ENCODE results near the gene SP4. TPM values are rescaled to one million over a fixed set of nuclear protein-coding genes. Genes with fewer than 3 reads are reported as not detected.
A peak's percentile ranks its signal among the peaks of the same experiment; 100 is the strongest.

Gene SP4
- total and polyA plus RNA-seq, 8 donors, result 1.3 to 5.1 (median 3.3) TPM

DNA sequence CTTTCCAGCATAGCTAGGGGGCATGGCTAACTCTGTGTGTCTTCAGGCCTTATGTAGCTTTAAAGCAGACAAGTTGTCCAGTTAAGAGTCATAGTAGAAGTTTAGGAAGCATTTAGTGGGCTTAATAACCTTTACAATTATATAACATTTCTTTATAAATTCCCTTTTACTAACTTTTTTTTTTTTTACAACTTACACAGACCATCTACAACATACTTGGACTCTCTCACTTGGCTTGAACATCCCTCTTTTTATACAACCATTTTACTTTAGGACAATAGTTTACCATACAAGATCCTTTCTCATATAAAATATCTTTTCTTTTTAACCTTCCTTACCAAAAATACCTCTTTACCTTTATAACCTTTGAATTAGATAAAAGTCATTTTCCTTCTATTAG lies 26.3 kb downstream of the SP4 start:
- Histone ChIP-seq H3K27ac (no peak overlapping the region), H3K4me1 (no peaks in the 10 kb centered on the region), H3K9me3 (no peaks in the 10 kb centered on the region), H3K4me3 (no peak overlapping the region), H3K36me3 (peaks cover 0 to 6% (median 0%) of the 10 kb centered on the region in 3 donors), H3K27me3 (no peaks in the 10 kb centered on the region)
- TF ChIP-seq, protein P1, sequence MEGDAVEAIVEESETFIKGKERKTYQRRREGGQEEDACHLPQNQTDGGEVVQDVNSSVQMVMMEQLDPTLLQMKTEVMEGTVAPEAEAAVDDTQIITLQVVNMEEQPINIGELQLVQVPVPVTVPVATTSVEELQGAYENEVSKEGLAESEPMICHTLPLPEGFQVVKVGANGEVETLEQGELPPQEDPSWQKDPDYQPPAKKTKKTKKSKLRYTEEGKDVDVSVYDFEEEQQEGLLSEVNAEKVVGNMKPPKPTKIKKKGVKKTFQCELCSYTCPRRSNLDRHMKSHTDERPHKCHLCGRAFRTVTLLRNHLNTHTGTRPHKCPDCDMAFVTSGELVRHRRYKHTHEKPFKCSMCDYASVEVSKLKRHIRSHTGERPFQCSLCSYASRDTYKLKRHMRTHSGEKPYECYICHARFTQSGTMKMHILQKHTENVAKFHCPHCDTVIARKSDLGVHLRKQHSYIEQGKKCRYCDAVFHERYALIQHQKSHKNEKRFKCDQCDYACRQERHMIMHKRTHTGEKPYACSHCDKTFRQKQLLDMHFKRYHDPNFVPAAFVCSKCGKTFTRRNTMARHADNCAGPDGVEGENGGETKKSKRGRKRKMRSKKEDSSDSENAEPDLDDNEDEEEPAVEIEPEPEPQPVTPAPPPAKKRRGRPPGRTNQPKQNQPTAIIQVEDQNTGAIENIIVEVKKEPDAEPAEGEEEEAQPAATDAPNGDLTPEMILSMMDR (IDR thresholded peaks at IDR 0.05), result no peak
- intact Hi-C loops (cut with DNase I), result no loop called here
- FAIRE-seq (no peak), DNase-seq (no peak), ATAC-seq (no peak)

DNA sequence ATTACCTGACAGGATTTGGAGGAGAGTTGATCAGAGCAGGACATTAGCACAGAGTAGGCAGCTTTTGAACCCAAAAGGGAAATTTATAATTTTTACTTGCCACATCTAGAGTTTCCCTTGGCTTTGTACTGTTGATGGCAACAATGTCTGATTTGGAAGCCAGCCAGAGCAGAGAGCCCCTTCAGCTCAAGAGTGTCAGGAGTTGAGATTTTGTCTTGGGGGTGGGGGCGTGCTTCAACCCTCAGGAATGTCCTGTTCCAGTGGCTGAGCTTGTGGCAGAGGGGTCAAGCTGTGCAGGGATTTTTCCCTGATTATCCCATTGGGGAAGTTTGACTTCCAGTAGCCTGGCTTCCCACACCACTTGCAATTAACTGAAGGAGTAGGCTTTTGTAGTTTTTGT lies 27.0 kb downstream of the SP4 start:
- H3K4me1 ChIP-seq, result no peaks in the 10 kb centered on the region
- TF ChIP-seq, protein P1 (IDR thresholded peaks at IDR 0.05), result no peak
- no peak for FAIRE-seq
- intact Hi-C loops (cut with DNase I), result no loop called here
- H3K27me3 ChIP-seq, result no peaks in the 10 kb centered on the region
- DNase-seq, result no peak
- H3K4me3 ChIP-seq, result no peak overlapping the region
- H3K36me3 ChIP-seq, result peaks cover 0 to 6% (median 0%) of the 10 kb centered on the region in 3 donors
- no peak overlapping the region for H3K27ac ChIP-seq
- WGBS, 2 donors, result 89 to 95% methylated on average over 1 of the region's 1 CpG
- H3K9me3 ChIP-seq, result no peaks in the 10 kb centered on the region
- no peak for ATAC-seq

DNA sequence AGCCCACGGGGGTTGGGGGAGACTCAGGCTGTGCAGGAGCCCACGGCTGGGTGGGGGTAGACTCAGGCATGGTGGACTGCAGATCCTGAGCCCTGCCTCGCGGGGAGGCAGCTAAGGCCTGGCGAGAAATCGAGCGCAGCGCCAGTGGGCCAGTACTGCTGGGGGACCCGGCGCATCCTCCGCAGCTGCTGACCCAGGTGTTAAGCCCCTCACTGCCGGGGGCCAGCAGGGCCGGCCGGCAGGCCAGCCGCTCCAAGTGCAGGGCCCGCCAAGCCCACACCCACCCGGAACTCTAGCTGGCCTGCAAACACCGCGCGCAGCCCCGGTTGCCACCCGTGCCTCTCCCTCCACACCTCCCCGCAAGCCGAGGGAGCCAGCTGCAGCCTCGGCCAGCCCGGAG lies 33.4 kb downstream of the SP4 start:
- Histone ChIP-seq H3K36me3 (no peaks in the 10 kb centered on the region), H3K4me1 (no peaks in the 10 kb centered on the region), H3K27ac (no peak overlapping the region), H3K27me3 (no peaks in the 10 kb centered on the region), H3K9me3 (no peaks in the 10 kb centered on the region), H3K4me3 (no peak overlapping the region)
- WGBS, 2 donors, result 97 to 98% methylated on average over 24 to 26 of the region's 26 CpGs
- DNase-seq (peak in 1 of 6 donors; percentile 72), ATAC-seq (no peak), FAIRE-seq (no peak)
- TF ChIP-seq, protein P1 (IDR thresholded peaks at IDR 0.05), result no peak
- intact Hi-C loops (cut with DNase I), result no loop called here

DNA sequence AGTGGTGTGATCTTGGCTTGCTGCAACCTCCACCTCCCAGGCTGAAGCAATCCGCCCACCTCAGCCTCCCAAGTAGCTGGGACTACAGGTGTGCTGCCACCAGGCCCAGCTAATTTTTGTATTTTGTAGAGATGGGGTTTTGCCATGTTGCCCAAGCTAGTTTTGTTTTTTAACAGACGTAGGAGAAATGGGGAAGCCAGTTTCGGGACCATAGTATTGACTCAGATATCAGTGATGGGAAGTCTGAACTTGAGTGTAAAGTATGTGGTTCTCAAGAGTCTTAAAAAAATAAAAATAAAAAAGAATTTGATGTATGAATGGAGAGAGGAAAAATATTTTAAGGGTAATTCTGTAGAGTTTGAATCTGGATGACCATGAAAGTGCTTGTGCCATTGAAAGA lies 34.2 kb downstream of the SP4 start:
- H3K9me3 ChIP-seq, result no peaks in the 10 kb centered on the region
- FAIRE-seq, result no peak
- WGBS, 2 donors, result 98% methylated on average over 3 of the region's 3 CpGs
- intact Hi-C loops (cut with DNase I), result no loop called here
- H3K27me3 ChIP-seq, result no peaks in the 10 kb centered on the region
- no peak for DNase-seq
- H3K36me3 ChIP-seq, result no peaks in the 10 kb centered on the region
- H3K4me1 ChIP-seq, result no peaks in the 10 kb centered on the region
- no peak overlapping the region for H3K4me3 ChIP-seq
- ATAC-seq, result no peak
- no peak overlapping the region for H3K27ac ChIP-seq
- TF ChIP-seq, protein P1 (IDR thresholded peaks at IDR 0.05), result no peak

DNA sequence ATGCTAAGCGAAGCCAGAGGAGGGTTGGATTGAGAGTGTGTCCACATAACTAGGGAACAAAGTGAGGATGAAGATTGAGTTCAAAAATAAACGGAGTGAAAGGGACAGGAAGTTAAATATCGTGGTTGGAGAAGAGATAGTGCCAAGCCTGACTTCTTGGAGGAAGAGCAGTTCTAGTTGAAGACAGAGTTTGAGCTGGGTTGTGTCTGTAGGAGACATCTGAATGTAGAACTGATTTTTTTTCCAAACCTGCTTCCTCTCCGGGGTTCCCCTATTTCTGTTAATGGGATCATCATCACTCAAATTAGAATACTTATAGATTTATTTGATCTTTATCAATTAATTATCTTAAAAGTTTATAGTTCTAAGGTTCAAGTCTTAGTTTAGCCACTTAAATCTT lies 35.6 kb downstream of the SP4 start:
- FAIRE-seq (no peak), ATAC-seq (no peak), DNase-seq (no peak)
- no peaks in the 10 kb centered on the region for H3K9me3 ChIP-seq
- no peaks in the 10 kb centered on the region for H3K27me3 ChIP-seq
- no peak overlapping the region for H3K27ac ChIP-seq
- no peak overlapping the region for H3K4me3 ChIP-seq
- TF ChIP-seq, protein P1 (IDR thresholded peaks at IDR 0.05), result no peak
- no peaks in the 10 kb centered on the region for H3K4me1 ChIP-seq
- no peaks in the 10 kb centered on the region for H3K36me3 ChIP-seq
- 79 to 86% methylated on average over 4 of the region's 4 CpGs for WGBS, 2 donors
- intact Hi-C loops (cut with DNase I), result no loop called here

Measured in pancreas (tissue), 10 donors.